ENCODE results near the gene NBAS.
A peak's percentile ranks its signal among the peaks of the same experiment; 100 is the strongest.

The NBAS gene

GRCh38 chr2:15159751-15160177 is 401.4 kb downstream of the NBAS start:
- no peak overlapping the region for H2AFZ ChIP-seq (ENCODE audit: low read depth, low read length)
- H3K4me1 ChIP-seq (ENCODE audit: control insufficient read depth, insufficient read depth, low read depth, low read length): peaks cover 6% of the 10 kb centered on the region
- peak; percentile 51 for DNase-seq
- no peak overlapping the region for H3K4me3 ChIP-seq (ENCODE audit: insufficient read depth in 1 of 2, low read depth in 1 of 2, low read length in 2 of 2)
- no peaks in the 10 kb centered on the region for H3K9me3 ChIP-seq (ENCODE audit: control insufficient read depth, low read length)
- no peaks in the 10 kb centered on the region for H3K36me3 ChIP-seq (ENCODE audit: control insufficient read depth in 1 of 2, insufficient read depth in 2 of 2, low read depth in 1 of 2, low read length in 2 of 2)
- H4K91ac ChIP-seq (ENCODE audit: low read length): no peak overlapping the region
- no peaks in the 10 kb centered on the region for H3K27me3 ChIP-seq (ENCODE audit: control insufficient read depth in 1 of 2, insufficient read depth in 1 of 2, low read length in 2 of 2)
- H2BK120ac ChIP-seq (ENCODE audit: low read depth, low read length): no peak overlapping the region
- no peak overlapping the region for H2BK5ac ChIP-seq (ENCODE audit: low read depth, low read length, poor library complexity, severe bottlenecking)
- H2AK5ac ChIP-seq (ENCODE audit: low read length, severe bottlenecking): no peak overlapping the region
- 61% methylated on average over 3 of the region's 3 CpGs for WGBS
- no peak overlapping the region for H3K23ac ChIP-seq (ENCODE audit: low read length in 2 of 2)
- H3K79me1 ChIP-seq (replicated peaks; ENCODE audit: low read length, poor library complexity, severe bottlenecking): no peaks in the 10 kb centered on the region
- no peak overlapping the region for H3K18ac ChIP-seq (ENCODE audit: low read depth in 1 of 2, low read length in 2 of 2)
- H3K4me2 ChIP-seq (ENCODE audit: low read length, poor library complexity, severe bottlenecking): no peak overlapping the region
- H2BK15ac ChIP-seq (ENCODE audit: low read depth, poor library complexity, severe bottlenecking): no peak overlapping the region
- H2BK12ac ChIP-seq (ENCODE audit: low read length in 2 of 2): no peak overlapping the region
- H3K4ac ChIP-seq (ENCODE audit: low read depth in 1 of 2, low read length in 2 of 2): no peak overlapping the region
- no peak overlapping the region for H3K27ac ChIP-seq (ENCODE audit: low read length, poor library complexity, severe bottlenecking)
- H3K9ac ChIP-seq (ENCODE audit: low read length): no peak overlapping the region
- no peak overlapping the region for H3K14ac ChIP-seq (ENCODE audit: low read length in 2 of 2)
- H4K8ac ChIP-seq (ENCODE audit: low read length): no peak overlapping the region

GRCh38 chr2:15159206-15159605 is 401.9 kb downstream of the NBAS start:
- Histone ChIP-seq H4K91ac (ENCODE audit: low read length) (no peak overlapping the region), H3K9ac (ENCODE audit: low read length) (no peak overlapping the region), H4K8ac (ENCODE audit: low read length) (no peak overlapping the region), H2BK5ac (ENCODE audit: low read depth, low read length, poor library complexity, severe bottlenecking) (no peak overlapping the region), H3K36me3 (ENCODE audit: control insufficient read depth in 1 of 2, insufficient read depth in 2 of 2, low read depth in 1 of 2, low read length in 2 of 2) (no peaks in the 10 kb centered on the region), H3K23ac (ENCODE audit: low read length in 2 of 2) (no peak overlapping the region), H3K4me2 (ENCODE audit: low read length, poor library complexity, severe bottlenecking) (no peak overlapping the region), H3K4me1 (ENCODE audit: control insufficient read depth, insufficient read depth, low read depth, low read length) (peaks cover 9% of the 10 kb centered on the region), H2AK5ac (ENCODE audit: low read length, severe bottlenecking) (no peak overlapping the region), H2BK12ac (ENCODE audit: low read length in 2 of 2) (no peak overlapping the region), H3K27me3 (ENCODE audit: control insufficient read depth in 1 of 2, insufficient read depth in 1 of 2, low read length in 2 of 2) (no peaks in the 10 kb centered on the region), H2BK15ac (ENCODE audit: low read depth, poor library complexity, severe bottlenecking) (no peak overlapping the region), H3K79me1 (replicated peaks; ENCODE audit: low read length, poor library complexity, severe bottlenecking) (no peaks in the 10 kb centered on the region), H3K27ac (ENCODE audit: low read length, poor library complexity, severe bottlenecking) (no peak overlapping the region), H2AFZ (ENCODE audit: low read depth, low read length) (no peak overlapping the region), H3K4me3 (ENCODE audit: insufficient read depth in 1 of 2, low read depth in 1 of 2, low read length in 2 of 2) (no peak overlapping the region), H3K18ac (ENCODE audit: low read depth in 1 of 2, low read length in 2 of 2) (no peak overlapping the region), H3K9me3 (ENCODE audit: control insufficient read depth, low read length) (no peaks in the 10 kb centered on the region), H2BK120ac (ENCODE audit: low read depth, low read length) (no peak overlapping the region), H3K14ac (ENCODE audit: low read length in 2 of 2) (no peak overlapping the region), H3K4ac (ENCODE audit: low read depth in 1 of 2, low read length in 2 of 2) (no peak overlapping the region)
- WGBS: 94% methylated on average over 4 of the region's 5 CpGs
- no peak for DNase-seq

GRCh38 chr2:15158532-15158931 is 402.6 kb downstream of the NBAS start:
- H3K14ac ChIP-seq (ENCODE audit: low read length in 2 of 2): no peak overlapping the region
- no peak overlapping the region for H4K8ac ChIP-seq (ENCODE audit: low read length)
- no peaks in the 10 kb centered on the region for H3K79me1 ChIP-seq (replicated peaks; ENCODE audit: low read length, poor library complexity, severe bottlenecking)
- H2BK15ac ChIP-seq (ENCODE audit: low read depth, poor library complexity, severe bottlenecking): no peak overlapping the region
- H3K27me3 ChIP-seq (ENCODE audit: control insufficient read depth in 1 of 2, insufficient read depth in 1 of 2, low read length in 2 of 2): no peaks in the 10 kb centered on the region
- H3K18ac ChIP-seq (ENCODE audit: low read depth in 1 of 2, low read length in 2 of 2): no peak overlapping the region
- H2BK120ac ChIP-seq (ENCODE audit: low read depth, low read length): no peak overlapping the region
- no peak overlapping the region for H2BK12ac ChIP-seq (ENCODE audit: low read length in 2 of 2)
- no peak overlapping the region for H3K4me2 ChIP-seq (ENCODE audit: low read length, poor library complexity, severe bottlenecking)
- no peak overlapping the region for H3K27ac ChIP-seq (ENCODE audit: low read length, poor library complexity, severe bottlenecking)
- no peaks in the 10 kb centered on the region for H3K36me3 ChIP-seq (ENCODE audit: control insufficient read depth in 1 of 2, insufficient read depth in 2 of 2, low read depth in 1 of 2, low read length in 2 of 2)
- no peak overlapping the region for H3K4me3 ChIP-seq (ENCODE audit: insufficient read depth in 1 of 2, low read depth in 1 of 2, low read length in 2 of 2)
- H2AFZ ChIP-seq (ENCODE audit: low read depth, low read length): no peak overlapping the region
- H4K91ac ChIP-seq (ENCODE audit: low read length): no peak overlapping the region
- no peak overlapping the region for H3K23ac ChIP-seq (ENCODE audit: low read length in 2 of 2)
- WGBS: 93% methylated on average over 4 of the region's 5 CpGs
- H2AK5ac ChIP-seq (ENCODE audit: low read length, severe bottlenecking): no peak overlapping the region
- no peak overlapping the region for H2BK5ac ChIP-seq (ENCODE audit: low read depth, low read length, poor library complexity, severe bottlenecking)
- no peak for DNase-seq
- H3K9ac ChIP-seq (ENCODE audit: low read length): no peak overlapping the region
- H3K9me3 ChIP-seq (ENCODE audit: control insufficient read depth, low read length): no peaks in the 10 kb centered on the region
- H3K4ac ChIP-seq (ENCODE audit: low read depth in 1 of 2, low read length in 2 of 2): no peak overlapping the region
- peaks cover 9% of the 10 kb centered on the region for H3K4me1 ChIP-seq (ENCODE audit: control insufficient read depth, insufficient read depth, low read depth, low read length)

- Histone ChIP-seq H2BK120ac (ENCODE audit: low read depth, low read length) (no peak overlapping the region), H3K4ac (ENCODE audit: low read depth in 1 of 2, low read length in 2 of 2) (no peak overlapping the region), H3K4me1 (ENCODE audit: control insufficient read depth, insufficient read depth, low read depth, low read length) (peaks cover 9% of the 10 kb centered on the region), H3K9me3 (ENCODE audit: control insufficient read depth, low read length) (no peaks in the 10 kb centered on the region), H3K23ac (ENCODE audit: low read length in 2 of 2) (no peak overlapping the region), H3K4me3 (ENCODE audit: insufficient read depth in 1 of 2, low read depth in 1 of 2, low read length in 2 of 2) (no peak overlapping the region), H4K91ac (ENCODE audit: low read length) (no peak overlapping the region), H3K9ac (ENCODE audit: low read length) (no peak overlapping the region), H2BK12ac (ENCODE audit: low read length in 2 of 2) (no peak overlapping the region), H3K14ac (ENCODE audit: low read length in 2 of 2) (no peak overlapping the region), H3K18ac (ENCODE audit: low read depth in 1 of 2, low read length in 2 of 2) (no peak overlapping the region), H2BK5ac (ENCODE audit: low read depth, low read length, poor library complexity, severe bottlenecking) (no peak overlapping the region), H3K79me1 (replicated peaks; ENCODE audit: low read length, poor library complexity, severe bottlenecking) (no peaks in the 10 kb centered on the region), H4K8ac (ENCODE audit: low read length) (no peak overlapping the region), H2BK15ac (ENCODE audit: low read depth, poor library complexity, severe bottlenecking) (no peak overlapping the region), H2AK5ac (ENCODE audit: low read length, severe bottlenecking) (no peak overlapping the region), H3K27ac (ENCODE audit: low read length, poor library complexity, severe bottlenecking) (no peak overlapping the region), H2AFZ (ENCODE audit: low read depth, low read length) (no peak overlapping the region), H3K4me2 (ENCODE audit: low read length, poor library complexity, severe bottlenecking) (no peak overlapping the region), H3K36me3 (ENCODE audit: control insufficient read depth in 1 of 2, insufficient read depth in 2 of 2, low read depth in 1 of 2, low read length in 2 of 2) (no peaks in the 10 kb centered on the region), H3K27me3 (ENCODE audit: control insufficient read depth in 1 of 2, insufficient read depth in 1 of 2, low read length in 2 of 2) (no peaks in the 10 kb centered on the region)
- no peak for DNase-seq
- WGBS: 60% methylated on average over 4 of the region's 4 CpGs
Observed at GRCh38 chr2:15158100-15158499, 403.0 kb downstream of the NBAS start.
